HEK293 (cell line): ENCODE data around the gene ZKSCAN5.

Source experiments
- BCL6B ChIP-seq: fragments of 450-650 bp; formaldehyde crosslinking; IDR thresholded peaks from 2 replicates; pipeline ENCODE4 v1.5.1; 2017; ENCODE audit warnings: missing biosample characterization, missing genetic modification characterization
- CTCF ChIP-seq: fragments of 450-650 bp; formaldehyde crosslinking; IDR thresholded peaks from 2 replicates; pipeline ENCODE4 v1.5.1; 2016; ENCODE audit warnings: missing biosample characterization, missing genetic modification characterization
- HOXA7 ChIP-seq: sonication (generic); formaldehyde crosslinking; IDR thresholded peaks from 2 replicates; pipeline ENCODE4 v1.8.1; 2022; ENCODE audit warnings: missing genetic modification reagents, borderline replicate concordance
- KLF10 ChIP-seq: fragments of 450-650 bp; IDR thresholded peaks from 2 replicates; pipeline ENCODE4 v1.5.1; 2018; ENCODE audit warnings: missing biosample characterization, mild to moderate bottlenecking, missing genetic modification characterization
- PRDM4 ChIP-seq: fragments of 450-650 bp; formaldehyde crosslinking; IDR thresholded peaks from 2 replicates; pipeline ENCODE4 v1.5.1; 2017; ENCODE audit warnings: missing biosample characterization, missing genetic modification characterization
- SP2 ChIP-seq: fragments of 450-650 bp; formaldehyde crosslinking; IDR thresholded peaks from 2 replicates; pipeline ENCODE4 v1.5.1; 2016; ENCODE audit warnings: missing biosample characterization, missing genetic modification characterization
- SP3 ChIP-seq: fragments of 450-650 bp; formaldehyde crosslinking; IDR thresholded peaks from 2 replicates; pipeline ENCODE4 v1.5.1; 2016; ENCODE audit warnings: missing biosample characterization, missing genetic modification characterization
- WT1 ChIP-seq: fragments of 450-650 bp; formaldehyde crosslinking; IDR thresholded peaks from 2 replicates; pipeline ENCODE4 v1.5.1; 2016; ENCODE audit warnings: missing biosample characterization, missing genetic modification characterization
- ZBTB17 ChIP-seq: fragments of 450-650 bp; formaldehyde crosslinking; IDR thresholded peaks from 2 replicates; pipeline ENCODE4 v1.5.1; 2016; ENCODE audit warnings: missing biosample characterization, missing genetic modification characterization
- ZBTB20 ChIP-seq: fragments of 450-650 bp; formaldehyde crosslinking; IDR thresholded peaks from 2 replicates; pipeline ENCODE4 v1.5.1; 2016; ENCODE audit warnings: missing biosample characterization, missing genetic modification characterization
- ZBTB21 ChIP-seq: fragments of 450-650 bp; formaldehyde crosslinking; IDR thresholded peaks from 2 replicates; pipeline ENCODE4 v1.5.1; 2017; ENCODE audit warnings: missing biosample characterization, missing genetic modification characterization
- ZNF23 ChIP-seq: fragments of 450-650 bp; formaldehyde crosslinking; IDR thresholded peaks from 2 replicates; pipeline ENCODE4 v1.5.1; 2016; ENCODE audit warnings: missing biosample characterization, missing genetic modification characterization, borderline replicate concordance
- ZNF274 ChIP-seq, 2 experiments: fragments of 200-500 bp in 1 of 2; fragments of 450-650 bp in 1 of 2; sonication (Bioruptor generic) in 1 of 2; formaldehyde crosslinking in 1 of 2; IDR thresholded peaks; 2 replicates each; pipeline versions ENCODE4 v1.5.1 to v1.6.1; 2014 to 2016; ENCODE audit warnings: borderline replicate concordance in 1 of 2, inconsistent platforms in 1 of 2, low read length in 1 of 2, missing biosample characterization in 1 of 2, missing genetic modification characterization in 1 of 2
- ZNF292 ChIP-seq: fragments of 450-650 bp; formaldehyde crosslinking; IDR thresholded peaks from 2 replicates; pipeline ENCODE4 v1.5.1; 2016; ENCODE audit warnings: low read depth, missing biosample characterization, missing genetic modification characterization, borderline replicate concordance
- ZNF350 ChIP-seq: fragments of 450-650 bp; formaldehyde crosslinking; IDR thresholded peaks from 2 replicates; pipeline ENCODE4 v1.5.0; 2017; ENCODE audit warnings: missing biosample characterization, mild to moderate bottlenecking, missing genetic modification characterization
- ZNF391 ChIP-seq: fragments of 450-650 bp; formaldehyde crosslinking; IDR thresholded peaks from 2 replicates; pipeline ENCODE4 v1.5.1; 2016; ENCODE audit warnings: low read depth, missing biosample characterization, missing genetic modification characterization, borderline replicate concordance
- ZNF394 ChIP-seq: fragments of 450-650 bp; formaldehyde crosslinking; IDR thresholded peaks from 2 replicates; pipeline ENCODE4 v1.5.1; 2016; ENCODE audit warnings: missing biosample characterization, missing genetic modification characterization, mild to moderate bottlenecking, moderate library complexity, borderline replicate concordance
- ZNF513 ChIP-seq: fragments of 450-650 bp; IDR thresholded peaks from 2 replicates; pipeline ENCODE4 v1.5.1; 2018; ENCODE audit warnings: missing biosample characterization, missing genetic modification characterization
- ZNF514 ChIP-seq: fragments of 450-650 bp; formaldehyde crosslinking; IDR thresholded peaks from 2 replicates; pipeline ENCODE4 v1.5.1; 2016; ENCODE audit warnings: missing biosample characterization, missing genetic modification characterization
- ZNF596 ChIP-seq: fragments of 450-650 bp; IDR thresholded peaks from 2 replicates; pipeline ENCODE4 v1.5.0; 2018; ENCODE audit warnings: missing biosample characterization, mild to moderate bottlenecking, missing genetic modification characterization, moderate library complexity
- ZNF623 ChIP-seq: fragments of 450-650 bp; formaldehyde crosslinking; IDR thresholded peaks from 2 replicates; pipeline ENCODE4 v1.5.1; 2016; ENCODE audit warnings: missing biosample characterization, missing genetic modification characterization
- ZNF624 ChIP-seq: fragments of 450-650 bp; formaldehyde crosslinking; IDR thresholded peaks from 2 replicates; pipeline ENCODE4 v1.5.1; 2017; ENCODE audit warnings: missing biosample characterization, missing genetic modification characterization
- ZNF626 ChIP-seq: fragments of 450-650 bp; sonication (Bioruptor Pico); formaldehyde crosslinking; IDR thresholded peaks from 2 replicates; pipeline ENCODE4 v1.5.1; 2018; ENCODE audit warnings: missing biosample characterization, missing genetic modification characterization, inconsistent platforms
- ZNF654 ChIP-seq: fragments of 450-650 bp; formaldehyde crosslinking; IDR thresholded peaks from 2 replicates; pipeline ENCODE4 v1.5.1; 2016; ENCODE audit warnings: low read depth, missing biosample characterization, missing genetic modification characterization
- ZNF677 ChIP-seq: fragments of 450-650 bp; IDR thresholded peaks from 2 replicates; pipeline ENCODE4 v1.5.0; 2018; ENCODE audit warnings: missing biosample characterization, mild to moderate bottlenecking, missing genetic modification characterization, moderate library complexity
- ZNF704 ChIP-seq: fragments of 450-650 bp; formaldehyde crosslinking; IDR thresholded peaks from 2 replicates; pipeline ENCODE4 v1.5.1; 2016; ENCODE audit warnings: missing biosample characterization, missing genetic modification characterization
- ZNF843 ChIP-seq: fragments of 450-650 bp; formaldehyde crosslinking; IDR thresholded peaks from 2 replicates; pipeline ENCODE4 v1.5.1; 2016; ENCODE audit warnings: missing biosample characterization, missing genetic modification characterization
- ZSCAN16 ChIP-seq: fragments of 450-650 bp; formaldehyde crosslinking; IDR thresholded peaks from 2 replicates; pipeline ENCODE4 v1.5.1; 2016; ENCODE audit warnings: missing biosample characterization, missing genetic modification characterization
- ZSCAN18 ChIP-seq: fragments of 450-650 bp; formaldehyde crosslinking; IDR thresholded peaks from 2 replicates; pipeline ENCODE4 v1.5.1; 2016; ENCODE audit warnings: missing biosample characterization, missing genetic modification characterization
- ZSCAN5A ChIP-seq: fragments of 450-650 bp; formaldehyde crosslinking; IDR thresholded peaks from 2 replicates; pipeline ENCODE4 v1.5.1; 2016; ENCODE audit warnings: missing biosample characterization, missing genetic modification characterization

ZKSCAN5 gene

GRCh38 chr7:99562832-99563231 lies 58.4 kb downstream of the ZKSCAN5 start (continued):
- no peak for TF ChIP-seq ZNF274 (IDR thresholded peaks at IDR 0.05; ENCODE audit: low read length)
- TF ChIP-seq ZNF274 (tag by site-specific recombination; IDR thresholded peaks at IDR 0.05; ENCODE audit: borderline replicate concordance): no peak
- TF ChIP-seq ZNF292 (tag by site-specific recombination): no peak
- TF ChIP-seq WT1 (tag by site-specific recombination): no peak
- TF ChIP-seq ZNF624 (tag by site-specific recombination): no peak
- TF ChIP-seq ZNF704 (tag by site-specific recombination): no peak
- no peak for TF ChIP-seq BCL6B (tag by site-specific recombination)
- TF ChIP-seq ZNF626 (tag by site-specific recombination): no peak
- no peak for TF ChIP-seq HOXA7 (CRISPR knock-in tag)
- no peak for TF ChIP-seq CTCF (tag by site-specific recombination)
- no peak for TF ChIP-seq ZNF677 (tag by site-specific recombination)
- TF ChIP-seq ZNF654 (tag by site-specific recombination): no peak
- no peak for TF ChIP-seq PRDM4 (tag by site-specific recombination)
- TF ChIP-seq SP2 (tag by site-specific recombination): peak; percentile 22; the same call in 1 of the 2 replicates
- TF ChIP-seq ZSCAN18 (tag by site-specific recombination): no peak
- 0 out of 2 replicates have a peak, but pooled peaks have one; percentile 70 for TF ChIP-seq ZNF391 (tag by site-specific recombination)
- peak; percentile 66; the same call in 1 of the 2 replicates for TF ChIP-seq ZNF394
- no peak for TF ChIP-seq ZSCAN16
- 0 out of 2 replicates have a peak, but pooled peaks have one; percentile 37 for TF ChIP-seq ZNF843
- TF ChIP-seq ZSCAN5A: no peak
- TF ChIP-seq ZNF513 (tag by site-specific recombination): no peak
- no peak for TF ChIP-seq ZNF623 (tag by site-specific recombination)
- TF ChIP-seq ZBTB17 (tag by site-specific recombination): peak; percentile 59; the same call in 1 of the 2 replicates
- no peak for TF ChIP-seq ZNF350
- TF ChIP-seq SP3 (tag by site-specific recombination): 0 out of 2 replicates have a peak, but pooled peaks have one; percentile 34
- TF ChIP-seq ZNF514 (tag by site-specific recombination): no peak
- TF ChIP-seq ZBTB21: peak; percentile 87
- TF ChIP-seq ZNF23 (tag by site-specific recombination): no peak
- no peak for TF ChIP-seq ZBTB20
- TF ChIP-seq ZNF596 (tag by site-specific recombination): no peak
- TF ChIP-seq KLF10 (tag by site-specific recombination): peak; percentile 71; the same call in 1 of the 2 replicates
